Measurements from ENCODE around the gene FANCE. TPM values are rescaled to one million over a fixed set of nuclear protein-coding genes. Genes with fewer than 3 reads are reported as not detected.

The FANCE gene
- total RNA-seq, 1 experiment from 2014 or later: 20.2 TPM

GRCh38 chr6:35496841-35497570 is 44.9 kb downstream of the FANCE start, which contains the start of gene TEAD3:
TSS of gene TEAD3 (minus strand) at chr6:35497079.
- Histone ChIP-seq H3K27ac (peak within 1 kb of the TSS; percentile 76), H3K4me3 (peak within 1 kb of the TSS; percentile 84), H3K36me3 (peaks cover 19% of the 10 kb centered on the region), H3K9me3 (replicated peaks) (no peaks in the 10 kb centered on the region), H3K4me1 (replicated peaks) (peaks cover 55% of the 10 kb centered on the region), H3K27me3 (replicated peaks) (no peaks in the 10 kb centered on the region)
- DNase-seq (ENCODE audit: low read depth in 1 of 2, low spot score in 2 of 2): peak in 1 of 2 experiments; percentile 74

- peak; percentile 67 to 68 for DNase-seq (ENCODE audit: low read depth in 1 of 2, low spot score in 2 of 2)
- Histone ChIP-seq H3K4me1 (replicated peaks) (peaks cover 48% of the 10 kb centered on the region), H3K27me3 (replicated peaks) (no peaks in the 10 kb centered on the region), H3K36me3 (peaks cover 19% of the 10 kb centered on the region), H3K9me3 (replicated peaks) (no peaks in the 10 kb centered on the region), H3K4me3 (peak overlapping the region; percentile 84), H3K27ac (peak overlapping the region; percentile 76)
These were observed 45.7 kb downstream of the FANCE start for GRCh38 chr6:35497571-35498421.

GRCh38 chr6:35498422-35499067 is 46.4 kb downstream of the FANCE start:
- no peak for DNase-seq (ENCODE audit: low read depth in 1 of 2, low spot score in 2 of 2)
- Histone ChIP-seq H3K27ac (no peak overlapping the region), H3K4me1 (replicated peaks) (peaks cover 40% of the 10 kb centered on the region)

GRCh38 chr6:35499372-35499771 is 47.2 kb downstream of the FANCE start:
- H3K27me3 ChIP-seq (replicated peaks): no peaks in the 10 kb centered on the region
- H3K27ac ChIP-seq: no peak overlapping the region
- H3K36me3 ChIP-seq: peaks cover 9% of the 10 kb centered on the region
- no peak for DNase-seq (ENCODE audit: low read depth in 1 of 2, low spot score in 2 of 2)
- no peaks in the 10 kb centered on the region for H3K9me3 ChIP-seq (replicated peaks)
- H3K4me3 ChIP-seq: no peak overlapping the region
- H3K4me1 ChIP-seq (replicated peaks): peaks cover 32% of the 10 kb centered on the region

More at GRCh38 chr6:35498422-35499067, 46.4 kb downstream of the FANCE start:
- H3K36me3 ChIP-seq: peaks cover 14% of the 10 kb centered on the region
- H3K4me3 ChIP-seq: peak overlapping the region; percentile 84
- no peaks in the 10 kb centered on the region for H3K9me3 ChIP-seq (replicated peaks)
- no peaks in the 10 kb centered on the region for H3K27me3 ChIP-seq (replicated peaks)

GRCh38 chr6:35500782-35501181 is 48.6 kb downstream of the FANCE start:
- Histone ChIP-seq H3K9me3 (replicated peaks) (no peaks in the 10 kb centered on the region), H3K36me3 (peaks cover 9% of the 10 kb centered on the region), H3K27me3 (replicated peaks) (no peaks in the 10 kb centered on the region), H3K27ac (no peak overlapping the region), H3K4me1 (replicated peaks) (peaks cover 18% of the 10 kb centered on the region), H3K4me3 (no peak overlapping the region)
- no peak for DNase-seq (ENCODE audit: low read depth in 1 of 2, low spot score in 2 of 2)

- Histone ChIP-seq H3K36me3 (peaks cover 5% of the 10 kb centered on the region), H3K27me3 (replicated peaks) (no peaks in the 10 kb centered on the region), H3K4me1 (replicated peaks) (peaks cover 13% of the 10 kb centered on the region), H3K4me3 (no peak overlapping the region), H3K27ac (no peak overlapping the region), H3K9me3 (replicated peaks) (no peaks in the 10 kb centered on the region)
- DNase-seq (ENCODE audit: low read depth in 1 of 2, low spot score in 2 of 2): no peak
These were observed 49.6 kb downstream of the FANCE start for GRCh38 chr6:35501784-35502183.

- no peak for DNase-seq (ENCODE audit: low read depth in 1 of 2, low spot score in 2 of 2)
- Histone ChIP-seq H3K4me3 (no peak overlapping the region), H3K36me3 (no peaks in the 10 kb centered on the region), H3K27me3 (replicated peaks) (no peaks in the 10 kb centered on the region), H3K4me1 (replicated peaks) (no peaks in the 10 kb centered on the region; the same call in 1 of the 2 replicates), H3K9me3 (replicated peaks) (no peaks in the 10 kb centered on the region), H3K27ac (no peak overlapping the region)
These were observed 51.4 kb downstream of the FANCE start for GRCh38 chr6:35503534-35503933.

- no peak for DNase-seq (ENCODE audit: low read depth in 1 of 2, low spot score in 2 of 2)
- Histone ChIP-seq H3K4me1 (replicated peaks) (no peaks in the 10 kb centered on the region), H3K27ac (no peak overlapping the region), H3K27me3 (replicated peaks) (no peaks in the 10 kb centered on the region), H3K36me3 (no peaks in the 10 kb centered on the region), H3K9me3 (replicated peaks) (no peaks in the 10 kb centered on the region), H3K4me3 (no peak overlapping the region)
These were observed 53.9 kb downstream of the FANCE start for GRCh38 chr6:35505999-35506412.

GRCh38 chr6:35506536-35506935 is 54.4 kb downstream of the FANCE start:
- H3K4me3 ChIP-seq: no peak overlapping the region
- no peaks in the 10 kb centered on the region for H3K36me3 ChIP-seq
- H3K27me3 ChIP-seq (replicated peaks): no peaks in the 10 kb centered on the region

GRCh38 chr6:35507221-35507620 is 55.1 kb downstream of the FANCE start:
- H3K27me3 ChIP-seq (replicated peaks): no peaks in the 10 kb centered on the region
- no peaks in the 10 kb centered on the region for H3K4me1 ChIP-seq (replicated peaks)
- no peak overlapping the region for H3K27ac ChIP-seq
- H3K9me3 ChIP-seq (replicated peaks): no peaks in the 10 kb centered on the region
- no peak overlapping the region for H3K4me3 ChIP-seq
- DNase-seq (ENCODE audit: low read depth in 1 of 2, low spot score in 2 of 2): no peak
- H3K36me3 ChIP-seq: no peaks in the 10 kb centered on the region

More at GRCh38 chr6:35506536-35506935, 54.4 kb downstream of the FANCE start:
- Histone ChIP-seq H3K4me1 (replicated peaks) (no peaks in the 10 kb centered on the region), H3K9me3 (replicated peaks) (no peaks in the 10 kb centered on the region), H3K27ac (no peak overlapping the region)
- DNase-seq (ENCODE audit: low read depth in 1 of 2, low spot score in 2 of 2): no peak

GRCh38 chr6:35508027-35508426 is 55.9 kb downstream of the FANCE start:
- Histone ChIP-seq H3K27ac (no peak overlapping the region), H3K36me3 (no peaks in the 10 kb centered on the region), H3K9me3 (replicated peaks) (no peaks in the 10 kb centered on the region), H3K27me3 (replicated peaks) (no peaks in the 10 kb centered on the region), H3K4me3 (no peak overlapping the region), H3K4me1 (replicated peaks) (no peaks in the 10 kb centered on the region)
- DNase-seq (ENCODE audit: low read depth in 1 of 2, low spot score in 2 of 2): no peak

- Histone ChIP-seq H3K27me3 (replicated peaks) (no peaks in the 10 kb centered on the region), H3K9me3 (replicated peaks) (no peaks in the 10 kb centered on the region), H3K4me3 (no peak overlapping the region), H3K27ac (no peak overlapping the region), H3K4me1 (replicated peaks) (no peaks in the 10 kb centered on the region), H3K36me3 (no peaks in the 10 kb centered on the region)
- no peak for DNase-seq (ENCODE audit: low read depth in 1 of 2, low spot score in 2 of 2)
These were observed 56.4 kb downstream of the FANCE start for GRCh38 chr6:35508542-35508941.

GRCh38 chr6:35510916-35511561 is 58.9 kb downstream of the FANCE start:
- Histone ChIP-seq H3K36me3 (no peaks in the 10 kb centered on the region), H3K4me1 (replicated peaks) (no peaks in the 10 kb centered on the region), H3K27ac (no peak overlapping the region), H3K4me3 (no peak overlapping the region), H3K9me3 (replicated peaks) (no peaks in the 10 kb centered on the region), H3K27me3 (replicated peaks) (no peaks in the 10 kb centered on the region)
- no peak for DNase-seq (ENCODE audit: low read depth in 1 of 2, low spot score in 2 of 2)
